Panc1 (cell line): ENCODE measurements around the gene PPL. TPM values are rescaled to one million over a fixed set of nuclear protein-coding genes. Genes with fewer than 3 reads are reported as not detected.
A peak's percentile ranks its signal among the peaks of the same experiment; 100 is the strongest.

Experiments used
- ATAC-seq: fragments of 200-7000 bp; cut with Tn5 transposase; 2 replicates; pipeline ENCODE4 v1.9.1; 2020; ENCODE audit warnings: mild to moderate bottlenecking, moderate library complexity
- BruUV-seq: library from RNA; stranded (reverse); fragments of 400-500 nt; replicated peaks from 2 replicates; lab custom pipeline; 2021; lab: Mats Ljungman, UMichigan
- CTCF ChIA-PET: fragments of 300-600 bp; sonication (Branson Sonifier 250); formaldehyde crosslinking; loops from one replicate; lab custom pipeline; 2022; ENCODE audit warnings: antibody characterized with exemption; lab: Charles Lee
- POLR2A ChIA-PET: fragments of 300-600 bp; sonication (Branson Sonifier 250); formaldehyde crosslinking; loops from one replicate; lab custom pipeline; 2022; ENCODE audit warnings: antibody characterized with exemption; lab: Charles Lee
- DNase-seq: peaks from one replicate; pipeline ENCODE4 v3.0.0-alpha.2; 2010; ENCODE audit warnings: low read depth, low spot score
- H3K27ac ChIP-seq: 2 replicates; pipeline ENCODE4 v1.5.1; 2011; ENCODE audit warnings: mild to moderate bottlenecking, low read length, inconsistent platforms
- H3K27me3 ChIP-seq: fragments of 200-500 bp; sonication (Bioruptor generic); 2 replicates; pipeline ENCODE4 v1.6.0; 2014; ENCODE audit warnings: low read length, inconsistent platforms; ENCODE audit not compliant: control insufficient read depth, insufficient read depth
- H3K36me3 ChIP-seq: fragments of 200-500 bp; sonication (Bioruptor generic); 2 replicates; pipeline ENCODE4 v1.5.1; 2014; ENCODE audit warnings: inconsistent platforms, mild to moderate bottlenecking, low read length, moderate library complexity; ENCODE audit not compliant: control insufficient read depth, insufficient read depth
- H3K4me1 ChIP-seq: 2 replicates; pipeline ENCODE4 v1.5.1; 2011; ENCODE audit warnings: inconsistent platforms, mild to moderate bottlenecking, low read length, moderate library complexity; ENCODE audit not compliant: control insufficient read depth, insufficient read depth
- H3K4me3 ChIP-seq, 2 experiments: 2 replicates each; pipeline ENCODE4 v1.5.1; 2011 to 2012; ENCODE audit warnings: low read depth in 2 of 2, low read length in 2 of 2, mild to moderate bottlenecking in 2 of 2, inconsistent platforms in 1 of 2, moderate library complexity in 1 of 2
- H3K9me3 ChIP-seq: fragments of 200-500 bp; sonication (Bioruptor generic); 2 replicates; pipeline ENCODE4 v1.5.1; 2014; ENCODE audit warnings: low read depth, mild to moderate bottlenecking, inconsistent platforms, low read length, moderate library complexity; ENCODE audit not compliant: control insufficient read depth, insufficient read depth
- CTCF ChIP-seq: fragments of 450-650 bp; IDR thresholded peaks from 2 replicates; pipeline ENCODE4 v1.5.1; 2017; ENCODE audit warnings: mild to moderate bottlenecking
- POLR2AphosphoS5 ChIP-seq: IDR thresholded peaks from 2 replicates; pipeline ENCODE4 v1.6.1; 2012; ENCODE audit warnings: mild to moderate bottlenecking, low read depth, low read length, moderate library complexity
- SIN3A ChIP-seq: IDR thresholded peaks from 2 replicates; pipeline ENCODE4 v1.6.1; 2012; ENCODE audit warnings: low read depth, mild to moderate bottlenecking, low read length, moderate library complexity, borderline replicate concordance; ENCODE audit not compliant: insufficient read depth
- TCF7L2 ChIP-seq: IDR thresholded peaks from 2 replicates; pipeline ENCODE4 v1.6.1; 2011; ENCODE audit warnings: mild to moderate bottlenecking, low read depth, low read length, inconsistent platforms
- in situ Hi-C: cut with HindIII; loops from 2 replicates; pipeline ENCODE4 v1.10.0; 2016; ENCODE audit warnings: low sequenced_read_pairs, low pct_unique_long_range_greater_than_20kb
- intact Hi-C: fragments of 100-400 bp; cut with micrococcal nuclease; formaldehyde crosslinking; loops from one replicate; pipeline ENCODE4 v1.10.0; 2022; ENCODE audit not compliant: unreplicated experiment
- total RNA-seq: library from RNA; stranded (reverse); gene quantifications from one replicate; pipeline ENCODE4 v1.2.1, GENCODE V29; 2021; ENCODE audit not compliant: unreplicated experiment
- TF ChIP-seq, protein P1 (sequence below), 2 experiments: IDR thresholded peaks; 2 replicates each; pipeline ENCODE4 v1.6.1; 2011 to 2012; ENCODE audit warnings: low read depth in 2 of 2, control low read depth in 1 of 2, low read length in 1 of 2, mild to moderate bottlenecking in 1 of 2, moderate library complexity in 1 of 2; ENCODE audit not compliant: insufficient read depth in 1 of 2

Gene PPL
- total RNA-seq, 1 experiment from 2014 or later = 89.4 TPM

DNA sequence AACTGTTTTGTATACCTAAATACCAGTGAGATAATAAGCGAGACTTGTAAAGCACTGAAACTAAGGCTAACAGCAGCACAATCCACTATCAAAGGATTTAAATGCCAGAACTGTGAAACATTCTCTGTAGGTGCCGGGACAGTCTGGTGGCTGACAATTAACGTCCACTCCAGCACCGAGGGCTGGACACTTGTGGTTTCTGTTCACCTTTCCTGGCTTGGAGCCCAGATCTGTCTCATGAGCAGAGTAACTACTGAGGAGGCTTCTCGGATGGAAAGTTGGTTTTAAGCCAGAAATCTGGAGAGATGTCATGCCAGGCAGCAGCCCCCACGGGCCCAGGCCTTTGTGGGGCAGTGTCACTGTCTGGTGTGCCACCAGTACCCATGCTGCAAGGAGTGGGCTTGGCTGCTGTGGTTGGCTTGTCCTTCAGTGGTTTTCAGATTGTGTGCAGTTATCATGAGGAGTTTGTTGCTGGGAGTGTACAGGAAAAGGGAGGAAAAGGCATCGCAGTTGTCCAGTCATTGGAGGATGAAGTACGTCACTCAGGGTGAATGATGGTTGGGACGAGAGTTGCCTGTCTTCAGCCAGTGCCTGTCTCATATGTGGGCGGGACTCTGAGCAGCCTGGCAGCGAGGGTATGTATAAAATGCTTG lies 54.2 kb downstream of the PPL start:
- DNase-seq (peak; percentile 38), ATAC-seq (peak; percentile 71)
- TF ChIP-seq POLR2AphosphoS5 (0 out of 2 replicates have a peak, but pooled peaks have one; percentile 24), TCF7L2 (no peak)
- Histone ChIP-seq H3K27me3 (no peaks in the 10 kb centered on the region), H3K4me3 (no peak overlapping the region), H3K36me3 (peaks cover 21% of the 10 kb centered on the region), H3K27ac (peak overlapping the region; percentile 42), H3K9me3 (no peaks in the 10 kb centered on the region), H3K4me1 (peaks cover 15% of the 10 kb centered on the region; the same call in 1 of the 2 replicates)
- BruUV-seq = TSS peak; percentile 86
- in situ Hi-C loops = no loop called here
- intact Hi-C loops = loop anchor here (10.0 kb wide), 1 partner anchor 72 kb away; the partner anchor contains the start of gene SEC14L5
- CTCF ChIA-PET = no interaction called here
- POLR2A ChIA-PET = no interaction called here

GRCh38 chr16:4882000-4882632 lies 54.8 kb downstream of the PPL start:
- Histone ChIP-seq H3K9me3 (no peaks in the 10 kb centered on the region), H3K27ac (peak overlapping the region; percentile 51; the same call in 1 of the 2 replicates), H3K4me1 (peaks cover 15% of the 10 kb centered on the region; the same call in 1 of the 2 replicates), H3K36me3 (peaks cover 22% of the 10 kb centered on the region), H3K27me3 (no peaks in the 10 kb centered on the region), H3K4me3 (no peak overlapping the region)
- no TSS peak for BruUV-seq
- POLR2A ChIA-PET = interaction anchor here (0.6 kb wide), 1 partner anchor 67 kb away, joined by 4 read pairs; no protein-coding TSS in a partner anchor
- TF ChIP-seq TCF7L2 (no peak), POLR2AphosphoS5 (no peak), SIN3A (no peak), CTCF (no peak)
- TF ChIP-seq, protein P1, sequence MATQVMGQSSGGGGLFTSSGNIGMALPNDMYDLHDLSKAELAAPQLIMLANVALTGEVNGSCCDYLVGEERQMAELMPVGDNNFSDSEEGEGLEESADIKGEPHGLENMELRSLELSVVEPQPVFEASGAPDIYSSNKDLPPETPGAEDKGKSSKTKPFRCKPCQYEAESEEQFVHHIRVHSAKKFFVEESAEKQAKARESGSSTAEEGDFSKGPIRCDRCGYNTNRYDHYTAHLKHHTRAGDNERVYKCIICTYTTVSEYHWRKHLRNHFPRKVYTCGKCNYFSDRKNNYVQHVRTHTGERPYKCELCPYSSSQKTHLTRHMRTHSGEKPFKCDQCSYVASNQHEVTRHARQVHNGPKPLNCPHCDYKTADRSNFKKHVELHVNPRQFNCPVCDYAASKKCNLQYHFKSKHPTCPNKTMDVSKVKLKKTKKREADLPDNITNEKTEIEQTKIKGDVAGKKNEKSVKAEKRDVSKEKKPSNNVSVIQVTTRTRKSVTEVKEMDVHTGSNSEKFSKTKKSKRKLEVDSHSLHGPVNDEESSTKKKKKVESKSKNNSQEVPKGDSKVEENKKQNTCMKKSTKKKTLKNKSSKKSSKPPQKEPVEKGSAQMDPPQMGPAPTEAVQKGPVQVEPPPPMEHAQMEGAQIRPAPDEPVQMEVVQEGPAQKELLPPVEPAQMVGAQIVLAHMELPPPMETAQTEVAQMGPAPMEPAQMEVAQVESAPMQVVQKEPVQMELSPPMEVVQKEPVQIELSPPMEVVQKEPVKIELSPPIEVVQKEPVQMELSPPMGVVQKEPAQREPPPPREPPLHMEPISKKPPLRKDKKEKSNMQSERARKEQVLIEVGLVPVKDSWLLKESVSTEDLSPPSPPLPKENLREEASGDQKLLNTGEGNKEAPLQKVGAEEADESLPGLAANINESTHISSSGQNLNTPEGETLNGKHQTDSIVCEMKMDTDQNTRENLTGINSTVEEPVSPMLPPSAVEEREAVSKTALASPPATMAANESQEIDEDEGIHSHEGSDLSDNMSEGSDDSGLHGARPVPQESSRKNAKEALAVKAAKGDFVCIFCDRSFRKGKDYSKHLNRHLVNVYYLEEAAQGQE (IDR thresholded peaks at IDR 0.05; ENCODE audit: insufficient read depth in 1 of 2, low read depth in 2 of 2, low read length in 1 of 2) = no peak
- CTCF ChIA-PET = no interaction called here
- intact Hi-C loops (loop anchor here (10.0 kb wide), 1 partner anchor 73 kb away; the partner anchor contains the start of gene SEC14L5), in situ Hi-C loops (no loop called here)
- DNase-seq (no peak), ATAC-seq (no peak; the same call in 1 of the 2 replicates)
